EH (cell line): Measurements from ENCODE around the gene TBCK.

Experiments
- DNase-seq: peaks from one replicate; pipeline ENCODE4 v3.0.0-alpha.2; 2015; ENCODE audit warnings: low read depth

The TBCK gene

DNA sequence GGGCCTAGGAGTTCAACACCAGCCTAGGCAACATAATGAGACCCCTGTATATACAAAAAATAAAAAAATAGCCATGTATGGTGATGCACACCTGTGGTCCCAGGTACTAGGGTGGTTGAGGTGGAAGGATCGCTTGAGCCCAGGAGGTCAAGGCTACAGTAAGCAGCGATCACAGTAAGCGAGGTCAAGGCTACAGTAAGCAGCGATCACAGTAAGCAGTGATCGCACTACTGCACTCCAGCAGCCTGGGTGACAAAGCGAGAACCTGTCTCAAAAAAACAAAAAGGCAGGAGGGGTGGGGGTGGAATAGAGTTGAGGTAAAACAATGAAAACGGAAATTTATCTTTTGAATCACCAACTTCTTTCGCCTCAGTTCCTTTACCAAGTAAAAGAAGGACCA is 29.4 kb downstream of the TBCK start:
- DNase-seq, result no peak

- DNase-seq, result no peak
Observed at GRCh38 chr4:106284227-106284626, 31.8 kb downstream of the TBCK start.

- DNase-seq, result no peak
Observed at GRCh38 chr4:106277140-106277675, 38.8 kb downstream of the TBCK start.

GRCh38 chr4:106273831-106274230 is 42.2 kb downstream of the TBCK start:
- DNase-seq, result peak; percentile 67

DNA sequence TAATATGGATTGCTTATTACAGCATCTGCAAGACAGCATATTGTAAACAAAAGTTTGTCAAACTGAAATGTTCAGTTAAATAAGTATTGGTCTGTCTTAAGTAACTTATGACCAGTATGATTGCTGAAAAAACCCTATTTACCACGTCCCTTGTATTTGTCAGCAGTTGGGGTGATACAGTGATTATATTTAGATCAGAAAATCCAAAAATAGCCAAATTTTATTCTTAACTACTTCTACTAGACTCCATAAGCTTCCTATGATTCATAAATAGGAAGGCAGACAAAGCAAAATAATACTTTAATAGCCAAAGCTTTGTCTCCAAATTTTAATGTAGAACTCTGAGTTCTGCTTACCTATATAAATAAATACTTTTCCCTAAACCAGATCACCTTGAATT is 45.3 kb downstream of the TBCK start:
- no peak for DNase-seq

DNA sequence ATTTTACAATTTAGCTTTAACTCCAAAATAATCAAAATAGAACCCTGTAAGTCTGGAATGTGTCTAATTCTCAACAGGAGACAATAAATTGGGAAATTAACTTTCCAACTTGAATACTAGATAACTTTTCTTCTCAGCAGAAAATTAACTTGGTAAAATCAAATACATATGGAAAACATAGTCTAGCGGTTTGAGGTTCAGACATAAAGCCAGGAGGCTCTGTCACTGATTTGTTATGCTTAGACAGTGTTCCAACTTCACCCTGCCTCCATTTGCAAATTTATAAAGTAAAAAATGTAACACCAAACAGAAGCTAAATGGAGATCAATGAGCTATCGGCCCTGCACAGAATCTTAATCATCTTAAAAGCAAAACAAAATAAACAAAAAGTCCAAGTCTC is 46.3 kb downstream of the TBCK start:
- DNase-seq, result no peak

DNA sequence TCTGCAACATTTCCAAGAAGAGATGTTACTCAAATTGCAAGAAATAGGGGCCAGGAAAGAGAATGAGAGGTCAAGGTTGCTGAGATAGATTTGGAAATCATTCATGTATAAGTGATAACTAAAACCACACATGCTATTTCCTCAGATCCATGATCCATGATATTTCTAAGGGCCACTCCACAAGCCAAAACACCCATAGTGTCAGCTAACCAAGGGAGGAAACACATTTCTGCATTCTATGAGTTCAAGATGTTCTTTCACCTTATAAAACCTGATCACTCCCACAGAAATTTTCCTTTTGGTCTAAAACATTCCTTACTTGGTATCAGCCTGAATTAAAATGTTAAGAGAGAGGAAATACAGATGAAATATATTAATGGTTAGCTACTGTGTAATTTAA is 47.2 kb downstream of the TBCK start:
- no peak for DNase-seq

DNA sequence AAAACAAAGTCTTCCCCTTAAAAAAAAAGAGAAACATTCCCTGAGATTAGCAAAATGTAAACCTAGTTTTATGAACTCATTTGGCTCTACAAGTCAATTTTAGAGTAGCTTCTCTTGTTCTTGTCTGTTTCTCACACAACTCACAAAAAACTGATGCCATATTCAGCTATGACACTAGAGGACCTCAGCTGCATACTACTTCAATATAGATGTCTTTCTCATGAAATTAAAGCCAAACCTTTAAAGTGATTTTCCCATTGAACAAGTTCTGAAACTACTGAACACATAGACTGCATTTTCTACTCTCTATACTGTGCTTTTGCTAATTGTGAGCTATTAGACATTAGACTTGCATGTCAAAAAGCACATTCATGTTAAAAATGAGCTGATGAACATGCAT is 49.8 kb downstream of the TBCK start:
- DNase-seq, result peak; percentile 68

GRCh38 chr4:106264331-106264728 is 51.7 kb downstream of the TBCK start:
- DNase-seq, result peak; percentile 14

GRCh38 chr4:106263594-106264330 is 52.2 kb downstream of the TBCK start:
- no peak for DNase-seq

DNA sequence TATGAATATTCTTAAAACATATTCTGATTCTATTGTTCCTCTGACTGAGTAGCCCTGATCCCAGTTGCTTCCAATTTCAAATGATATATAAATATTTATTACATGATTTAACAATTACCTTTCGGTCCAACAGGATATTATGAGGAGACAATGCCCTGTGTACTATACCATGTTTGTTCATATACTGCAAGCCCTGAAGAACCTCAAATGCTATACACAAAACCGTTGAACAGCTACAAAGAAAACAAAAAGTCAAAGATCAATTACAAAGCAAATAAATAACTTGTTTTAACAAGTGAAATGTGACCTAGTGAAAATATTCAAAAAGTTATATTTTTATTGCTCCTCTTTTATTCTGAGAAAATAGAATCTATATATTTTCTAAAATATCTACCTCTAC is 54.0 kb downstream of the TBCK start:
- DNase-seq, result no peak

- peak; percentile 44 for DNase-seq
Observed at GRCh38 chr4:106258145-106259045, 57.6 kb downstream of the TBCK start.

- DNase-seq, result no peak
Observed at GRCh38 chr4:106256190-106256589, 59.8 kb downstream of the TBCK start.

DNA sequence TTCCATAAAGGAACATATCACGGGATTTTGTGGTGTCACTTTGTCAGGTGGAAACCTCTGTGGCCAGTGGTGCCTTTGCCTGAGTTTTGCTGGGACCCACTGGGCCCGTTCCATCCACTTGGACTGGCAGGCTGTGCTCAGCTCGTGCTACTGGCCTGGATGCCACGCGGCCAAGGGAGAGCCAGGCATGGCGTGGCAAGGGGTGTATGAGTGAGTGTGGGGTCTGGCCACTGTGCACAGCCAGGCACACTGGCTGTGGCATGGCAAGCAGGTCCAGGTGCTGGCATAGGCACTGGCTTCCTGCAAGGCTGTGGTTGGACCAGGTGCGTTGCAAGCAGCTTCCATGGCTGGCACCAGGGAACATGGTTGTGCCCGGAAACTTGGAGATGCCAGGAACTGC is 60.8 kb downstream of the TBCK start:
- DNase-seq, result no peak

GRCh38 chr4:106253364-106254129 is 62.5 kb downstream of the TBCK start:
- no peak for DNase-seq

DNA sequence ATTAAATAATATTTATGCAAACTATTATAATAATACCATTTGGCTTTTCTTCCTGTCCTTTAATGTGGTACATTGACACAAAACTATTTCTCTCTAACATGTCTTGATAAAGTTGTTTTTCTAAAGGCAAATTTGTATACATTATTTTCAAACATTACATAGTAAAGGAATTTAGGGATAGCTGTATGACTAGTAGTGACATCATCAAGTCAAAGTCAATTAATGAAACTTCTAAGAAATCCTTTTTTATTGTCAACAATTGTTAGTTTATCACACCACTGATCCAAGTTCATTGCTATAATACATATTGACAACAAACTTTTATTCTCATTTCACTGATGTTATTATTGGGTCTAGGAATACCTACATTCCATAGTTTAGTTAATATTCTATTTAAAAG is 68.4 kb downstream of the TBCK start:
- no peak for DNase-seq

DNA sequence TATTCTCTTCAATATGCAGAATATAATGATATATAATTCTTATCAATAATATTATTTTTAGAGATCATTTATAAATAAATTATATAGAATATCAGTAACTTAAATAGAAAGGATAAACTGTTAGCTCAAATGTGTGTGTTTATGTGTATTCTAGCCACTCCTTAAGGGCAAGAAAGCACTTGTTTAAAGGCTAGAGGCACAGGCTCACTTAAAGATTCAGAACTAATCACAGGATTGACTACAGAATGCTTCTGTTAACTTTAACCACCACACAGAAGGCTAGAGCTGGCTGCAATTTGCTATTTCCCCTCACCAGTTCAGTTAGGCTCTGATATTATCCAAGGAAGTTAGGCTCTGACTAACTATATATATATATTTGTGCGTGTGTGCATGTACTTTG is 69.6 kb downstream of the TBCK start:
- no peak for DNase-seq

DNA sequence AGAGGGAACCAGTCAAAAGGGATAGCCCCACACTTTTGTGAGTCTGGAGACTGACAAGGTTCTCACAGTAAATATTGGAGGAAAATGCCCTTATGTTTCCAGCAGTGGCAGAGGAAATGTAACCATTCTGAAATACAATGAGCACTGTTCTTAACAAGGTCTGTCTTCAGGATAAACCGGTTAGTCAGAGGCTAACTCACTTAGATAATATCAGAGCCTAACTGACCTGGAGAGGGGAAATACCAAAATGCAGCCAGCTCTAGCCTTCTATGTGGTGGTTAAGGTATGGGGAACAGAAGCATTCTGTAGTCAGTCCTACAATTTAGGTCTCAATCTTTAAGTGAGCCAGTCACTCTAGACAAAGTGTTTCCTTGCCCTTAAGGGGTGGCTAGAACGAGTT is 70.8 kb downstream of the TBCK start:
- no peak for DNase-seq

DNA sequence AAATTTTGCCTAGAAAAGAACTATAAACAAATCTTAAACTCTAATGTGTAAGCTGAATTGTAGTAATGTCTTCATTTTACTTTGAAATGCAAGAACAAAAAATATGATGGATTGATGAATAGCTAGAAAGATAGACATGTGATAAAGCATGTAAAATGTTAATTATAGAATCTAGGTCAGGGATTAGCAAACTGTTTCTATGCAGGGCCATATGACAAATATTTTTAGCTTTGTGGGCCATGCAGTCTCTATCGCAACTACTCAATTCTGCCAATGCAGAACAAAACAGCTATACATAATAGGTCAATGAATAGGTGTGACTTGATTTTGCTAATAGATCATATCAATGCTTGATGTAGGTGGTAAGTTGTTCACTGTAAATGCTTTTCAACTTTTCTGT is 75.3 kb downstream of the TBCK start:
- no peak for DNase-seq

- peak; percentile 51 for DNase-seq
Observed at GRCh38 chr4:106238820-106239420, 77.1 kb downstream of the TBCK start.

DNA sequence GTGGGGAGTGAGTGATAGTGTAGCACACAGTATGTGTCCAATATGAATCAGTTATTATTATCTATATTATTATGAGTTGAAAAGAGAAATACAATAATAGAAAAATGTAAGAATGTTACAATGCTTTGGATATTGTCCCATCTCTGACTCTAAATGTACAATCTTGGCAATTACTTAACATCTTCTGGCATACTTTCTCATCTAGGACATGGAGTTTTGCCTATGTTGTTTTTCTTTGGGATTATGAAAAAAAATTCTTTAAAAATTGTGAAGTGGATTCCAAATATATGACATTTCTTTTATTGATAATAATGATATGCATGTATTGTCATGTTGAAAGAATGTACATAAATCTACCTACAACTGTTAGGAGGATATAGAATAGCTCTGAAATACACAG is 84.1 kb downstream of the TBCK start:
- DNase-seq, result no peak

DNA sequence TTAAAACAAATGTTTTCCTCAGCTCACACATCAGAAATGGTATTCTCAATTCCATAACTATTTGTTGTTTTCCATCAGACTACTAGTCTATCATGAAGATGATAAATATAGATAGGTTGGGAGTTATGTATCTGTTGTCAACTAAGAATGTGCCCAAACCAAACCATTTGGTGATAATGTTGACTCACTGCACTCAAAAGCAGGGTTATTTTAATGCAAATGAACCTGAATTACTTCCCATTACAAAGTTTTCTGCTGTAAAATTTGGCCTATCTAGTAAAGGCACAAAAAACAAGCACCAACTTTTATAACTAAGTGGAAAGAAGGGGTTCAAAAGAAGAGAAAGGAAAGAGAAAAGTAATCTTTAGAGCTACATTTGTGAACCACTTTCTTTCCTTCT is 93.5 kb downstream of the TBCK start:
- DNase-seq, result no peak
